ENCODE data around the gene CPEB1. TPM values are rescaled to one million over a fixed set of nuclear protein-coding genes. Genes with fewer than 3 reads are reported as not detected.
"Not testable (repeated sequence)": the region's sequence is repeated elsewhere in the genome, so short reads cannot be mapped to it uniquely, and the experiment has no call there.

CPEB1 gene
- polyA plus RNA-seq, 1 donor from 2014 or later = 0.11 TPM

GRCh38 chr15:82660378-82660777 is 13.2 kb upstream of the CPEB1 start:
- Mint-ChIP-seq H3K9me3 (no peaks in the 10 kb centered on the region), H3K36me3 (peaks cover 1% of the 10 kb centered on the region), H3K4me3 (no peak overlapping the region), H3K27ac (no peak overlapping the region), H3K27me3 (peaks cover 18% of the 10 kb centered on the region), H3K4me1 (no peaks in the 10 kb centered on the region)

- no peak overlapping the region for H3K4me3 Mint-ChIP-seq
- no peaks in the 10 kb centered on the region for H3K4me1 Mint-ChIP-seq
- no peak overlapping the region for H3K27ac Mint-ChIP-seq
- no peaks in the 10 kb centered on the region for H3K9me3 Mint-ChIP-seq
- peaks cover 1% of the 10 kb centered on the region for H3K36me3 Mint-ChIP-seq
- peaks cover 6% of the 10 kb centered on the region for H3K27me3 Mint-ChIP-seq
Observed at GRCh38 chr15:82656641-82657266, 9.6 kb upstream of the CPEB1 start.

GRCh38 chr15:82655606-82656005 is 8.4 kb upstream of the CPEB1 start:
- Mint-ChIP-seq H3K27ac (no peak overlapping the region), H3K4me3 (no peak overlapping the region), H3K4me1 (no peaks in the 10 kb centered on the region), H3K36me3 (peaks cover 1% of the 10 kb centered on the region), H3K9me3 (no peaks in the 10 kb centered on the region), H3K27me3 (peaks cover 6% of the 10 kb centered on the region)

DNA sequence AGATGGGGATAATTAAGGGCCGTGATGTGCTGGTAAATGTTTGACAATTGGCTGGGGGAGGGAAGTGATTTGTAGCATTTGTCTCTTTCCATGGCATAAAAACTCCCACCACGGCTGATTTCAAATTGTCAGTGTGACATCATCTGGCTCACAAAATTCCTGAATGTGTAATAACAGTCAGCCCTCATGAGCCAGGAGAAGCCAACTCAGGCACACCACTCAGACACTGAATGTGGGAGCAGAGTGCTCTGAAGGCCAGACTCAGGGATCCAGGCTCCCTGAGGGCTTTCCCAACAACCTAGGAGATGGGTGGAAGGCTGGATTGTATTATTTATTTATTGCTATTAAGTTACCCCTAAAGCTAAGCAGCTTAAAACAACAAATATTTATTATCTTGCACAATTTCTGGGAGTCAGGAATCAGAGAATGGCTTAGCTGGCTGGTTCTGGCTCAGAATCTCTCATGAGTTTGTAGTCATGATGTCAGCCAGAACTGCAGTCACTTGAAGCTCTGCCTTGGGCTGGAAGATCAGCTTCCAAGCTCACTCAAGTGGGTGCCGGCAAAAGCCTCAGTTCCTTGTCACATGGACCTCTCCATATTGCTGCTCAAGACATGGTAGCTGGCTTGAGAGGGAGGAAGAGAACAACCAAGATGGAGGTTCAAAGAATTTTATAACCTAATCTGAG is 6.5 kb upstream of the CPEB1 start:
- no peak overlapping the region for H3K4me3 Mint-ChIP-seq
- peaks cover 1% of the 10 kb centered on the region for H3K36me3 Mint-ChIP-seq
- H3K27ac Mint-ChIP-seq = no peak overlapping the region
- H3K9me3 Mint-ChIP-seq = peaks cover 0 to 3% (median 0%) of the 10 kb centered on the region in 3 donors
- H3K4me1 Mint-ChIP-seq = peaks cover 0 to 5% (median 0%) of the 10 kb centered on the region in 3 donors
- H3K27me3 Mint-ChIP-seq = peaks cover 13% of the 10 kb centered on the region

- Mint-ChIP-seq H3K27me3 (peaks cover 17% of the 10 kb centered on the region), H3K27ac (peak overlapping the region in 1 of 3 donors; percentile 56), H3K4me3 (no peak overlapping the region), H3K9me3 (peaks cover 0 to 3% (median 0%) of the 10 kb centered on the region in 3 donors), H3K4me1 (peaks cover 0 to 5% (median 4%) of the 10 kb centered on the region in 3 donors), H3K36me3 (peaks cover 1% of the 10 kb centered on the region)
Observed at GRCh38 chr15:82651708-82652107, 4.5 kb upstream of the CPEB1 start.

- H3K27ac Mint-ChIP-seq = no peak overlapping the region
- H3K27me3 Mint-ChIP-seq = peaks cover 20% of the 10 kb centered on the region
- peak overlapping the region in 1 of 4 donors; percentile 61 for H3K4me3 Mint-ChIP-seq
- H3K9me3 Mint-ChIP-seq = peaks cover 0 to 4% (median 0%) of the 10 kb centered on the region in 3 donors
- H3K36me3 Mint-ChIP-seq = no peaks in the 10 kb centered on the region
- H3K4me1 Mint-ChIP-seq = peaks cover 0 to 5% (median 4%) of the 10 kb centered on the region in 3 donors
Observed at GRCh38 chr15:82650046-82650670, 3.0 kb upstream of the CPEB1 start.

- Mint-ChIP-seq H3K9me3 (peaks cover 0 to 4% (median 0%) of the 10 kb centered on the region in 3 donors), H3K27ac (no peak overlapping the region), H3K36me3 (no peaks in the 10 kb centered on the region), H3K4me1 (peaks cover 0 to 5% (median 4%) of the 10 kb centered on the region in 3 donors), H3K27me3 (peaks cover 25% of the 10 kb centered on the region), H3K4me3 (peak overlapping the region in 3 of 4 donors; percentile 48 to 82 (median 61))
Observed at GRCh38 chr15:82649226-82649999, 2.2 kb upstream of the CPEB1 start.

DNA sequence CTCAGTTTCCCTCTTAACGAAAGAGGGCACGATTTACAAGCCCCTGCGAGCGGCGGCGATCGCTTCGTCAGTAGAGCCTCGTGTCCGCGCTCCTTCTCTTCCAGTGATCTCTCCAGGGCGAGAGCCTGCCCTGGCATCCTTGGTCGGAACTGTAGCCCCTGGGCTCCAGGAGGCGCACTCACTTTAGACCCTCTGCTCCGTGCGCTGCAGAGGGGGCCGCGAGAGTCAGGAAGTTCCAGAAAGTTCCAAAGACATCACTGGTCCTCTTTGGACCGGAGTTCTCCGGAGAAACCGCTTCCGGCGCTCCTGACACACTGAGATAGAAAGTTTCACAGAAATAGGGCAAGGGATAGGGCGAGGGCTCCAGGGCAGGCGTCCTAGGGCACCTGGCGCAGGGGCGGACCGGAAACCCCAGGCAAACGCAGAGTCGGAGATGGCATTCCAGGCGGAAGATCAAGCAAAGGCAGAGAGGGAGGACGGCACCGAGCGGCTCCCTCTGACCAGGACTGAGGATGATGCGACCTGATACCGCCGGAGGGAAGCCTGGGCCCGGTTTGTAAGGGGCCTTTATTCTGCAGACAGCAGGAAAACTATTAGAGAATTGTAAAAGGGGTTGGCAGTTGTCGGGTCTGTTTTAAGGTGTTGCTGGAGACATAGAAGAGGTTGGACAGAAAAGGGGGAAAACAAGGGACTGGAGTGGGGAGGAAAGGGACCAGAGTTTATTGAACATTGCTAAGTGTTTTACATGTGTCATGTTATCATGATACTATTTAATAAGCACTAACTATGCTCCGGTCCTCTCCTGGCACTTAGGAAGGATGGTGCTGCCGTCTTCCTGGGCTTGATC is 1.3 kb upstream of the CPEB1 start:
- Mint-ChIP-seq H3K27ac (no peak overlapping the region), H3K36me3 (no peaks in the 10 kb centered on the region), H3K4me3 (peak overlapping the region; percentile 13 to 82 (median 68)), H3K27me3 (peaks cover 27% of the 10 kb centered on the region), H3K9me3 (peaks cover 0 to 4% (median 0%) of the 10 kb centered on the region in 3 donors), H3K4me1 (peaks cover 0 to 5% (median 4%) of the 10 kb centered on the region in 3 donors)

GRCh38 chr15:82647835-82648256 is 683 bp upstream of the CPEB1 start:
- Mint-ChIP-seq H3K27ac (no peak overlapping the region), H3K4me1 (peaks cover 0 to 5% (median 4%) of the 10 kb centered on the region in 3 donors), H3K27me3 (peaks cover 28% of the 10 kb centered on the region), H3K4me3 (peak overlapping the region; percentile 13 to 76 (median 61)), H3K9me3 (peaks cover 0 to 4% (median 0%) of the 10 kb centered on the region in 3 donors), H3K36me3 (no peaks in the 10 kb centered on the region)

DNA sequence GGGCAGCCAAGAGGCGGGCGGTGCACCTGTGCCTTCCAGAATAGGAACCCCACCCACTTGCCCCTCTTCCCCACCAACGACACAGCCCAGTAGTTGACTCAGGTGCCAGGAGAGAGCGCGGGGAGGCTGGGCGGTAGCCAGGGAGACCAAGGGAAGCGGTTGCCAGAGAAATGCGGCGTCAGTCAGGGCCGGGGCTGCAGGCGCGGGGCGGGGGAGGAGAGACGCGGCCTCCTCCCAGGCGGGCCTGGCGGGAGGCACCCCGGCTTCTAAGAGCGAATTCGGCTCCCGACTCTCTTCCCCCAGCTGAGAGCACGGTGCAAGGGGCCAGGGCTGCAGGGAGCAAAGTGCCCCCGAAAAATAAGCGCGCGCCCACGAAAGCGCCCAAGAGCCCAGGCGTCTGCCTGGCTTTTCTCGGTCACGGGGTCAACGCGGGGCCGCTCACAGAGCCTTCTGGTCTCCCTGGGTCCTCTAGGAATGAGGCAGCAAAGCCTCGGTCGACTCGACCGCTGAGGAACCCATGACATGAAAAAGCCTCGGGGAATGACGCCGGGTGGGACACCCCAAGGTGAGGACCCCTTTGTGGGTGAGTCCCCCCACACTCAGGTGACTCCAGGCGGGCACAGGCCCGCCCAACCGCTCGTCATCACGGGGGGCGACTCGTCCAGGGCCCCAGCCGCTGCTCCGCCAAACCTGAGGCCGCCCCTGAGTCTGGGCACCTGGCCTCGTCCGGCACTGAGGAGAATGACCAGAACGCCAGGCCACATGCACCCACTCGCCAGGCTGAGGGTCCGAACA is 716 bp downstream of the CPEB1 start:
- Mint-ChIP-seq H3K27me3 (peaks cover 31% of the 10 kb centered on the region), H3K9me3 (peaks cover 0 to 4% (median 0%) of the 10 kb centered on the region in 3 donors), H3K27ac (no peak overlapping the region), H3K4me1 (peaks cover 0 to 5% (median 4%) of the 10 kb centered on the region in 3 donors), H3K36me3 (no peaks in the 10 kb centered on the region), H3K4me3 (peak overlapping the region in 3 of 4 donors; percentile 58 to 85 (median 83))

- Mint-ChIP-seq H3K4me3 (peak overlapping the region in 3 of 4 donors; percentile 0 to 41 (median 10)), H3K27me3 (peaks cover 34% of the 10 kb centered on the region), H3K27ac (peak overlapping the region in 1 of 3 donors; percentile 22)
- H3K36me3 Mint-ChIP-seq, H3K9me3 Mint-ChIP-seq, H3K4me1 Mint-ChIP-seq: not testable (repeated sequence)
Observed at GRCh38 chr15:82644967-82645852, 2.0 kb downstream of the CPEB1 start.

DNA sequence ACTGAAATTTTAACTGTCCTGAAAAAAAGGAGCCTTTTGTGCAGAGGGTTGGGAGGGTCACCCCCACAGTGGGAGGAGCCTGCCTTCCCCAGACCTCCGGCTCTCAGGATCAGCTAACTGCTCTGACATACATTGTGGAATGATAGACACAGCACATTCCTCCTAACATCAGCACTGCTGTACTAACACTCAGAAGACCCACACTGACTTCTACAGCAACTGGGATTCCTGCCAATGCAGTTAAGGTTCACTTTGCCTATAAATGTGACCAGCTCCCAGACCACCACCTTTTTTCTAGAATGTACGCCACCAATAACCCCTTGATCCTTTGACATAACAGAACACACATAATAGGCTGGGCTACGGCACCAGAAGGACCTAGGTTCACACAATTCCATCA is 3.2 kb downstream of the CPEB1 start:
- no peaks in the 10 kb centered on the region for H3K36me3 Mint-ChIP-seq
- peaks cover 0 to 2% (median 0%) of the 10 kb centered on the region in 3 donors for H3K9me3 Mint-ChIP-seq
- no peak overlapping the region for H3K4me3 Mint-ChIP-seq
- no peak overlapping the region for H3K27ac Mint-ChIP-seq
- peaks cover 44% of the 10 kb centered on the region for H3K27me3 Mint-ChIP-seq
- peaks cover 0 to 4% (median 3%) of the 10 kb centered on the region in 3 donors for H3K4me1 Mint-ChIP-seq

Data from IgD-negative memory B cell (primary cell).